IMR-90 (cell line): Measurements from ENCODE around the gene ZNF550. TPM values are rescaled to one million over a fixed set of nuclear protein-coding genes. Genes with fewer than 3 reads are reported as not detected.

Experiments used
- ATAC-seq: fragments of 200-7000 bp; cut with Tn5 transposase; 2 replicates; pipeline ENCODE4 v1.9.1; 2020; ENCODE audit warnings: low read depth, mild to moderate bottlenecking, moderate library complexity
- BruUV-seq: library from RNA; stranded (reverse); fragments of 400-500 nt; replicated peaks from 2 replicates; lab custom pipeline; 2021; lab: Mats Ljungman, UMichigan
- CTCF ChIA-PET: fragments of 300-600 bp; formaldehyde crosslinking; extraction: SDS; loops from one replicate; lab custom pipeline; 2021; ENCODE audit warnings: antibody characterized with exemption; lab: Yijun Ruan, JAX
- POLR2A ChIA-PET: fragments of 300-600 bp; sonication (Branson Sonifier 250); formaldehyde crosslinking; loops from one replicate; lab custom pipeline; 2022; ENCODE audit warnings: antibody characterized with exemption; ENCODE audit not compliant: unreplicated experiment; lab: Charles Lee
- DNase-seq: peaks from one replicate; pipeline ENCODE4 v3.0.0; 2013
- H2AFZ ChIP-seq: replicated peaks from 2 replicates; pipeline ENCODE3; 2013; ENCODE audit warnings: low read length, mild to moderate bottlenecking; ENCODE audit not compliant: poor library complexity
- H2AK5ac ChIP-seq: 2 replicates; pipeline ENCODE4 v1.6.1; 2013; ENCODE audit warnings: low read depth, low read length, inconsistent platforms
- H2AK9ac ChIP-seq: replicated peaks from 2 replicates; pipeline ENCODE3; 2013; ENCODE audit warnings: mild to moderate bottlenecking, low read depth, low read length, moderate library complexity; ENCODE audit not compliant: poor library complexity
- H2BK120ac ChIP-seq: 2 replicates; pipeline ENCODE4 v1.6.1; 2013; ENCODE audit warnings: low read depth, low read length, inconsistent platforms
- H2BK15ac ChIP-seq: 3 replicates; pipeline ENCODE4 v1.6.1; 2013; ENCODE audit warnings: low read depth, low read length, inconsistent platforms
- H2BK20ac ChIP-seq: 2 replicates; pipeline ENCODE4 v1.6.1; 2013; ENCODE audit warnings: low read depth, mild to moderate bottlenecking, inconsistent platforms, low read length, moderate library complexity
- H2BK5ac ChIP-seq: 2 replicates; pipeline ENCODE4 v1.6.1; 2013; ENCODE audit warnings: mild to moderate bottlenecking, low read depth, low read length, inconsistent platforms; ENCODE audit not compliant: poor library complexity, severe bottlenecking
- H3K14ac ChIP-seq: replicated peaks from 2 replicates; pipeline ENCODE4 v1.6.1; 2013; ENCODE audit warnings: low read depth, low read length, inconsistent platforms
- H3K18ac ChIP-seq: 2 replicates; pipeline ENCODE4 v1.6.1; 2013; ENCODE audit warnings: low read depth, low read length, control low read depth
- H3K23ac ChIP-seq: 2 replicates; pipeline ENCODE4 v1.6.1; 2013; ENCODE audit warnings: low read depth, low read length, inconsistent platforms
- H3K27ac ChIP-seq: 2 replicates; pipeline ENCODE4 v1.5.1; 2013; ENCODE audit warnings: mild to moderate bottlenecking, control low read depth, low read length; ENCODE audit not compliant: insufficient read depth
- H3K27me3 ChIP-seq: 2 replicates; pipeline ENCODE4 v1.6.1; 2013; ENCODE audit warnings: low read length; ENCODE audit not compliant: control insufficient read depth, insufficient read depth
- H3K36me3 ChIP-seq: 2 replicates; pipeline ENCODE4 v1.6.1; 2013; ENCODE audit warnings: low read length, mixed read lengths; ENCODE audit not compliant: control insufficient read depth, insufficient read depth
- H3K4ac ChIP-seq: 2 replicates; pipeline ENCODE4 v1.6.1; 2013; ENCODE audit warnings: low read depth, low read length, inconsistent platforms
- H3K4me1 ChIP-seq: 2 replicates; pipeline ENCODE4 v1.6.1; 2013; ENCODE audit warnings: low read length, mixed read lengths; ENCODE audit not compliant: control insufficient read depth, insufficient read depth
- H3K4me2 ChIP-seq: 2 replicates; pipeline ENCODE4 v1.6.1; 2013; ENCODE audit warnings: low read depth, mild to moderate bottlenecking, control low read depth, low read length, moderate library complexity
- H3K4me3 ChIP-seq: 2 replicates; pipeline ENCODE4 v1.5.1; 2013; ENCODE audit warnings: low read depth, mild to moderate bottlenecking, control low read depth, low read length, moderate library complexity; ENCODE audit not compliant: insufficient read depth
- H3K56ac ChIP-seq: 2 replicates; pipeline ENCODE4 v1.6.1; 2013; ENCODE audit warnings: low read length, inconsistent platforms; ENCODE audit not compliant: insufficient read depth; ENCODE audit errors: extremely low read depth
- H3K79me1 ChIP-seq, 2 experiments: 2 replicates each; pipeline ENCODE4 v1.6.1; 2013; ENCODE audit warnings: low read length in 2 of 2, inconsistent platforms in 1 of 2, low read depth in 1 of 2
- H3K9ac ChIP-seq: 2 replicates; pipeline ENCODE4 v1.6.1; 2013; ENCODE audit warnings: low read depth, low read length, control low read depth
- H3K9me1 ChIP-seq: 2 replicates; pipeline ENCODE4 v1.6.1; 2013; ENCODE audit warnings: low read length, inconsistent platforms; ENCODE audit not compliant: insufficient read depth
- H3K9me3 ChIP-seq: 2 replicates; pipeline ENCODE4 v1.6.1; 2013; ENCODE audit warnings: low read length; ENCODE audit not compliant: control insufficient read depth, insufficient read depth
- H4K20me1 ChIP-seq: 2 replicates; pipeline ENCODE4 v1.6.1; 2013; ENCODE audit warnings: low read length, inconsistent platforms; ENCODE audit not compliant: insufficient read depth
- H4K5ac ChIP-seq: 2 replicates; pipeline ENCODE4 v1.6.1; 2013; ENCODE audit warnings: mild to moderate bottlenecking, low read depth, low read length, control low read depth
- H4K8ac ChIP-seq, 2 experiments: 2 replicates each; pipeline ENCODE4 v1.6.1; 2013; ENCODE audit warnings: low read depth in 2 of 2, low read length in 2 of 2, control low read depth in 1 of 2, inconsistent platforms in 1 of 2
- H4K91ac ChIP-seq: 2 replicates; pipeline ENCODE4 v1.6.1; 2013; ENCODE audit warnings: low read depth, low read length, inconsistent platforms; ENCODE audit not compliant: insufficient read depth
- CHD1 ChIP-seq: IDR thresholded peaks from 2 replicates; pipeline ENCODE4 v1.6.1; 2012; ENCODE audit warnings: low read depth, low read length, improper control_type of control experiment
- WGBS, 2 experiments: methylation state at CpG; one replicate each; pipeline versions ENCODE4 v1.1.5 to v1.1.7; 2013; ENCODE audit warnings: missing lambda C conversion rate in 2 of 2; ENCODE audit not compliant: insufficient read length in 1 of 2; ENCODE audit errors: extremely low coverage in 2 of 2; 5-methylcytosine and 5-hydroxymethylcytosine counted together
- dilution Hi-C: fragments of 300-500 bp; cut with HindIII; formaldehyde crosslinking; loops from one replicate; pipeline ENCODE4 v1.14.3; 2018; ENCODE audit warnings: low sequenced_read_pairs; ENCODE audit not compliant: unreplicated experiment
- in situ Hi-C: fragments of 300-500 bp; cut with MboI; formaldehyde crosslinking; loops from 3 replicates; pipeline ENCODE4 v1.14.3; 2019; ENCODE audit warnings: low sequenced_read_pairs, inconsistent platforms, mixed read lengths
- intact Hi-C: fragments of 100-400 bp; cut with micrococcal nuclease; formaldehyde crosslinking; loops from 2 replicates; pipeline ENCODE4 v1.10.0; 2022
- polyA plus RNA-seq, 3 experiments: library from polyadenylated mRNA; depleted of rRNA; stranded (reverse); fragments of >200 nt; gene quantifications; 2 replicates each; pipeline ENCODE4 v1.2.3, GENCODE V29; 2012; ENCODE audit warnings: low replicate concordance in 1 of 3
- total RNA-seq: library from RNA; depleted of rRNA; stranded (reverse); fragments of >200 nt; gene quantifications from 2 replicates; pipeline ENCODE4 v1.2.3, GENCODE V29; 2012
- TF ChIP-seq, protein P1 (sequence below): conservative IDR thresholded peaks from 2 replicates; pipeline ENCODE4 v1.5.1; 2012; ENCODE audit warnings: mild to moderate bottlenecking, low read depth, low read length, improper control_type of control experiment

The ZNF550 gene
- total and polyA plus RNA-seq, 2 of the 4 experiments (the other 2 are of a cell fraction): 5.7 to 12.5 TPM

- Histone ChIP-seq H4K5ac (no peak overlapping the region), H2BK5ac (no peak overlapping the region), H2AK9ac (no peak overlapping the region), H4K8ac (no peak overlapping the region), H2AK5ac (no peak overlapping the region), H3K27me3 (no peaks in the 10 kb centered on the region), H3K9me1 (no peaks in the 10 kb centered on the region), H3K9ac (no peak overlapping the region), H3K9me3 (peaks cover 84% of the 10 kb centered on the region), H3K4me1 (no peaks in the 10 kb centered on the region), H3K4me3 (no peak overlapping the region), H3K79me1 (peaks cover 7 to 21% of the 10 kb centered on the region in 2 experiments), H3K4ac (no peak overlapping the region), H3K23ac (no peak overlapping the region), H3K18ac (no peak overlapping the region), H4K20me1 (no peaks in the 10 kb centered on the region), H3K36me3 (peaks cover 71% of the 10 kb centered on the region), H3K56ac (no peak overlapping the region), H2BK20ac (no peak overlapping the region), H3K14ac (no peak overlapping the region), H4K91ac (no peak overlapping the region), H3K4me2 (no peak overlapping the region), H2BK15ac (no peak overlapping the region), H3K27ac (no peak overlapping the region), H2BK120ac (no peak overlapping the region), H2AFZ (no peak overlapping the region)
- TF ChIP-seq CHD1: no peak
- TF ChIP-seq, protein P1, sequence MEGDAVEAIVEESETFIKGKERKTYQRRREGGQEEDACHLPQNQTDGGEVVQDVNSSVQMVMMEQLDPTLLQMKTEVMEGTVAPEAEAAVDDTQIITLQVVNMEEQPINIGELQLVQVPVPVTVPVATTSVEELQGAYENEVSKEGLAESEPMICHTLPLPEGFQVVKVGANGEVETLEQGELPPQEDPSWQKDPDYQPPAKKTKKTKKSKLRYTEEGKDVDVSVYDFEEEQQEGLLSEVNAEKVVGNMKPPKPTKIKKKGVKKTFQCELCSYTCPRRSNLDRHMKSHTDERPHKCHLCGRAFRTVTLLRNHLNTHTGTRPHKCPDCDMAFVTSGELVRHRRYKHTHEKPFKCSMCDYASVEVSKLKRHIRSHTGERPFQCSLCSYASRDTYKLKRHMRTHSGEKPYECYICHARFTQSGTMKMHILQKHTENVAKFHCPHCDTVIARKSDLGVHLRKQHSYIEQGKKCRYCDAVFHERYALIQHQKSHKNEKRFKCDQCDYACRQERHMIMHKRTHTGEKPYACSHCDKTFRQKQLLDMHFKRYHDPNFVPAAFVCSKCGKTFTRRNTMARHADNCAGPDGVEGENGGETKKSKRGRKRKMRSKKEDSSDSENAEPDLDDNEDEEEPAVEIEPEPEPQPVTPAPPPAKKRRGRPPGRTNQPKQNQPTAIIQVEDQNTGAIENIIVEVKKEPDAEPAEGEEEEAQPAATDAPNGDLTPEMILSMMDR: no peak
- ChIA-PET POLR2A (no interaction called here), CTCF (no interaction called here)
- ATAC-seq (no peak), DNase-seq (no peak)
- no CpG with 5 or more reads among the region's 7 CpGs for WGBS, 2 experiments
- in situ Hi-C loops (no loop called here), dilution Hi-C loops (no loop called here), intact Hi-C loops (no loop called here)
- BruUV-seq: no TSS peak
Measured at GRCh38 chr19:57537953-57538547, 21.6 kb downstream of the ZNF550 start.
